Fibroblast of villous mesenchyme (primary cell): ENCODE measurements around the gene ADD1. TPM values are rescaled to one million over a fixed set of nuclear protein-coding genes. Genes with fewer than 3 reads are reported as not detected.
"Not testable (repeated sequence)": the region's sequence is repeated elsewhere in the genome, so short reads cannot be mapped to it uniquely, and the experiment has no call there.

ENCODE experiments used
- DNase-seq: peaks from one replicate; pipeline ENCODE4 v3.0.0-alpha.2; 2010; ENCODE audit warnings: low read depth
- H3K4me3 ChIP-seq: 2 replicates; pipeline ENCODE4 v1.5.1; 2011; ENCODE audit warnings: low read depth, mild to moderate bottlenecking, low read length
- total RNA-seq: library from RNA; depleted of rRNA; stranded (reverse); fragments of >200 nt; gene quantifications from 2 replicates; pipeline ENCODE4 v1.2.3, GENCODE V29; 2012
- TF ChIP-seq, protein P1 (sequence below): IDR thresholded peaks from 2 replicates; pipeline ENCODE4 v1.5.1; 2012; ENCODE audit warnings: low read depth, mild to moderate bottlenecking, low read length; ENCODE audit not compliant: insufficient read depth

The ADD1 gene
- total RNA-seq, 1 donor: 212 TPM

- H3K4me3 ChIP-seq: no peak overlapping the region
- TF ChIP-seq, protein P1, sequence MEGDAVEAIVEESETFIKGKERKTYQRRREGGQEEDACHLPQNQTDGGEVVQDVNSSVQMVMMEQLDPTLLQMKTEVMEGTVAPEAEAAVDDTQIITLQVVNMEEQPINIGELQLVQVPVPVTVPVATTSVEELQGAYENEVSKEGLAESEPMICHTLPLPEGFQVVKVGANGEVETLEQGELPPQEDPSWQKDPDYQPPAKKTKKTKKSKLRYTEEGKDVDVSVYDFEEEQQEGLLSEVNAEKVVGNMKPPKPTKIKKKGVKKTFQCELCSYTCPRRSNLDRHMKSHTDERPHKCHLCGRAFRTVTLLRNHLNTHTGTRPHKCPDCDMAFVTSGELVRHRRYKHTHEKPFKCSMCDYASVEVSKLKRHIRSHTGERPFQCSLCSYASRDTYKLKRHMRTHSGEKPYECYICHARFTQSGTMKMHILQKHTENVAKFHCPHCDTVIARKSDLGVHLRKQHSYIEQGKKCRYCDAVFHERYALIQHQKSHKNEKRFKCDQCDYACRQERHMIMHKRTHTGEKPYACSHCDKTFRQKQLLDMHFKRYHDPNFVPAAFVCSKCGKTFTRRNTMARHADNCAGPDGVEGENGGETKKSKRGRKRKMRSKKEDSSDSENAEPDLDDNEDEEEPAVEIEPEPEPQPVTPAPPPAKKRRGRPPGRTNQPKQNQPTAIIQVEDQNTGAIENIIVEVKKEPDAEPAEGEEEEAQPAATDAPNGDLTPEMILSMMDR: peak; percentile 57
- DNase-seq: no peak
Observed at GRCh38 chr4:2948895-2949781, 105.5 kb downstream of the ADD1 start.

GRCh38 chr4:2949782-2950125, 106.1 kb downstream of the ADD1 start:
- no peak for DNase-seq
- no peak overlapping the region for H3K4me3 ChIP-seq
- TF ChIP-seq, protein P1: no peak

- TF ChIP-seq, protein P1: no peak
- DNase-seq: no peak
- H3K4me3 ChIP-seq: no peak overlapping the region
Observed at GRCh38 chr4:2950221-2950989, 106.8 kb downstream of the ADD1 start.

DNA sequence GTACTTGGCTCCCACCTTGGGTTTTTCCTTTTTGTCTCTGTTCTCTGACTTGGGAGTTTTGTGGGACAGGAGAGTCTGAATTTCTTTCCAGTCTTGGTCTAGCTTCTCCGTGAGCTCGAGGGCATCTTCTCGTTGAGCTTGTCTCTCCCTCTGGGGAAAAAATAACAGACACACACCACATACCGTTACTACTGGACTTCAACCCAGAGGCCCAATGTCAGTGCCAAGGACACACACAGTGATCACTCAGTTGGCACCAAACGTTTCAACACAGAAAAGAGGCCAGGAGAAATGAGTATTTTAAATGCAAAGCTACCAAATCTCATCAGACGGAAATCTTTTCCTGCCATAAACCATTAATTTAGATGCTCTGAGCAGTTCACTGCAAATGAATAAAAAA, 109.9 kb downstream of the ADD1 start:
- TF ChIP-seq, protein P1: no peak
- no peak overlapping the region for H3K4me3 ChIP-seq
- DNase-seq: no peak

- DNase-seq: no peak
- no peak overlapping the region for H3K4me3 ChIP-seq
- TF ChIP-seq, protein P1: no peak
Observed at GRCh38 chr4:2954358-2955185, 110.9 kb downstream of the ADD1 start.

DNA sequence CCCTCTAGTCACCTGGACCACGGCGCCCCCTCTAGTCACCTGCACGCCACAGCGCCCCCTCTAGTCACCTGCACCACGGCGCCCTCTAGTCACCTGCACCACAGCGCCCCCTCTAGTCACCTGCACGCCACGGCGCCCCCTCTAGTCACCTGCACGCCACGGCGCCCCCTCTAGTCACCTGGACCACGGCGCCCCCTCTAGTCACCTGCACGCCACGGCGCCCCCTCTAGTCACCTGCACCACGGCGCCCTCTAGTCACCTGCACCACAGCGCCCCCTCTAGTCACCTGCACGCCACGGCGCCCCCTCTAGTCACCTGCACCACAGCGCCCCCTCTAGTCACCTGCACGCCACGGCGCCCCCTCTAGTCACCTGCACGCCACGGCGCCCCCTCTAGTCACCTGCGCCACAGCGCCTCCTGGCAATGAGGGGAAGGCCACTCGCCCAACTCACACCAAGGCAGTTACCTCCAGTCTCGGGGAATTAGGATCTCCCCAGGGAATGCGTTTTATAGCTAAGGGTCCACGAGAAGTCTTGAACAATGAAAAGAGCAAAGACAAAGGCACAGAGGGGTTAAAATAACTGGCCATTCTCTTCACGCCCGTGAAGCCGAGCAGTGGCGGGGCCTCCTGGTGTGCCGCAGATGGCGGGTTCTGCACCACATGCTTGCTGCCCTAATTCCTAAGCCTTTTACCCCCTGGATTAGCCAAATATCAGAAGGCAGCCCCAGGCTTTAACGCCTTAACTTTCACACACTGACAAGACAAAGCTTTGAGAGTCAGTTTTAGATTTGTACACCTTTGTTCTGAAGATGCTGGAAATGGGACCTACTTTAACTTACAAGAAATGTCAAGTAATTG, 111.8 kb downstream of the ADD1 start:
- not testable (repeated sequence) for DNase-seq, H3K4me3 ChIP-seq
- TF ChIP-seq, protein P1: peak; percentile 8
